IPS-20b (cell line): ENCODE data around the gene MYH16.
"Not testable (repeated sequence)": the region's sequence is repeated elsewhere in the genome, so short reads cannot be mapped to it uniquely, and the experiment has no call there.

ENCODE experiments used
- H3K27ac ChIP-seq: one replicate; pipeline ENCODE4 v1.5.1; 2013; ENCODE audit warnings: low read length
- H3K27me3 ChIP-seq: 2 replicates; pipeline ENCODE4 v1.6.1; 2013; ENCODE audit warnings: mild to moderate bottlenecking, low read length, inconsistent platforms; ENCODE audit not compliant: insufficient read depth
- H3K36me3 ChIP-seq: 2 replicates; pipeline ENCODE4 v1.6.1; 2013; ENCODE audit warnings: low read depth, mild to moderate bottlenecking, inconsistent platforms, low read length, moderate library complexity; ENCODE audit not compliant: insufficient read depth
- H3K4me1 ChIP-seq: 2 replicates; pipeline ENCODE4 v1.6.1; 2013; ENCODE audit warnings: mild to moderate bottlenecking, control low read depth, inconsistent platforms, low read length, moderate library complexity; ENCODE audit not compliant: insufficient read depth
- H3K4me3 ChIP-seq: 2 replicates; pipeline ENCODE4 v1.5.1; 2013; ENCODE audit warnings: mild to moderate bottlenecking, low read length, inconsistent platforms
- H3K9ac ChIP-seq: 2 replicates; pipeline ENCODE4 v1.6.1; 2013; ENCODE audit warnings: low read depth, mild to moderate bottlenecking, inconsistent platforms, low read length, moderate library complexity
- H3K9me3 ChIP-seq: 2 replicates; pipeline ENCODE4 v1.6.1; 2013; ENCODE audit warnings: mild to moderate bottlenecking, low read depth, low read length, inconsistent platforms; ENCODE audit not compliant: insufficient read depth

Gene MYH16

GRCh38 chr7:99260395-99260794 lies 12.2 kb upstream of the MYH16 start:
- no peaks in the 10 kb centered on the region for H3K9me3 ChIP-seq
- H3K9ac ChIP-seq, result no peak overlapping the region
- H3K27ac ChIP-seq, result no peak overlapping the region
- H3K36me3 ChIP-seq, result no peaks in the 10 kb centered on the region
- no peak overlapping the region for H3K4me3 ChIP-seq
- H3K27me3 ChIP-seq, result no peaks in the 10 kb centered on the region
- no peaks in the 10 kb centered on the region for H3K4me1 ChIP-seq

- Histone ChIP-seq H3K9ac (no peak overlapping the region), H3K27ac (no peak overlapping the region), H3K9me3 (no peaks in the 10 kb centered on the region), H3K4me1 (no peaks in the 10 kb centered on the region), H3K4me3 (no peak overlapping the region), H3K36me3 (no peaks in the 10 kb centered on the region), H3K27me3 (no peaks in the 10 kb centered on the region)
Observed at GRCh38 chr7:99261646-99262045, 11.0 kb upstream of the MYH16 start.

- Histone ChIP-seq H3K27me3 (no peaks in the 10 kb centered on the region), H3K36me3 (no peaks in the 10 kb centered on the region), H3K9ac (no peak overlapping the region), H3K4me1 (no peaks in the 10 kb centered on the region), H3K27ac (no peak overlapping the region), H3K4me3 (no peak overlapping the region), H3K9me3 (no peaks in the 10 kb centered on the region)
Observed at GRCh38 chr7:99265848-99266480, 6.7 kb upstream of the MYH16 start.

GRCh38 chr7:99267481-99267840 lies 5.2 kb upstream of the MYH16 start:
- Histone ChIP-seq H3K27ac (no peak overlapping the region), H3K9me3 (no peaks in the 10 kb centered on the region), H3K9ac (no peak overlapping the region), H3K36me3 (no peaks in the 10 kb centered on the region), H3K27me3 (no peaks in the 10 kb centered on the region), H3K4me3 (no peak overlapping the region), H3K4me1 (no peaks in the 10 kb centered on the region)

GRCh38 chr7:99267841-99268576 lies 4.6 kb upstream of the MYH16 start:
- Histone ChIP-seq H3K4me3 (no peak overlapping the region), H3K9ac (no peak overlapping the region), H3K27ac (no peak overlapping the region), H3K4me1 (no peaks in the 10 kb centered on the region), H3K36me3 (no peaks in the 10 kb centered on the region), H3K27me3 (no peaks in the 10 kb centered on the region), H3K9me3 (no peaks in the 10 kb centered on the region)

GRCh38 chr7:99268577-99268908 lies 4.1 kb upstream of the MYH16 start:
- H3K27me3 ChIP-seq, result no peaks in the 10 kb centered on the region
- no peak overlapping the region for H3K9ac ChIP-seq
- no peaks in the 10 kb centered on the region for H3K36me3 ChIP-seq
- no peak overlapping the region for H3K27ac ChIP-seq
- no peaks in the 10 kb centered on the region for H3K4me1 ChIP-seq
- H3K9me3 ChIP-seq, result no peaks in the 10 kb centered on the region
- H3K4me3 ChIP-seq, result no peak overlapping the region

- Histone ChIP-seq H3K27ac (no peak overlapping the region), H3K9ac (no peak overlapping the region), H3K4me1 (no peaks in the 10 kb centered on the region), H3K36me3 (no peaks in the 10 kb centered on the region), H3K27me3 (no peaks in the 10 kb centered on the region), H3K4me3 (no peak overlapping the region), H3K9me3 (no peaks in the 10 kb centered on the region)
Observed at GRCh38 chr7:99270702-99271101, 1.9 kb upstream of the MYH16 start.

GRCh38 chr7:99273561-99273960 lies 922 bp downstream of the MYH16 start:
- not testable (repeated sequence) for H3K27ac ChIP-seq, H3K36me3 ChIP-seq, H3K4me1 ChIP-seq, H3K9ac ChIP-seq, H3K9me3 ChIP-seq, H3K4me3 ChIP-seq, H3K27me3 ChIP-seq

- not testable (repeated sequence) for H3K27ac ChIP-seq, H3K9ac ChIP-seq, H3K27me3 ChIP-seq, H3K4me1 ChIP-seq, H3K4me3 ChIP-seq, H3K9me3 ChIP-seq, H3K36me3 ChIP-seq
Observed at GRCh38 chr7:99274908-99275307, 2.3 kb downstream of the MYH16 start.

- Histone ChIP-seq H3K36me3 (no peaks in the 10 kb centered on the region), H3K4me3 (no peak overlapping the region), H3K27me3 (no peaks in the 10 kb centered on the region), H3K9ac (no peak overlapping the region), H3K4me1 (no peaks in the 10 kb centered on the region), H3K27ac (no peak overlapping the region), H3K9me3 (no peaks in the 10 kb centered on the region)
Observed at GRCh38 chr7:99275496-99275895, 2.9 kb downstream of the MYH16 start.

GRCh38 chr7:99278180-99278579 lies 5.5 kb downstream of the MYH16 start:
- H3K27me3 ChIP-seq, result no peaks in the 10 kb centered on the region
- no peak overlapping the region for H3K27ac ChIP-seq
- no peaks in the 10 kb centered on the region for H3K4me1 ChIP-seq
- H3K9ac ChIP-seq, result no peak overlapping the region
- H3K9me3 ChIP-seq, result no peaks in the 10 kb centered on the region
- no peak overlapping the region for H3K4me3 ChIP-seq
- H3K36me3 ChIP-seq, result no peaks in the 10 kb centered on the region

- H3K27me3 ChIP-seq, H3K4me1 ChIP-seq, H3K9ac ChIP-seq, H3K27ac ChIP-seq, H3K36me3 ChIP-seq, H3K9me3 ChIP-seq, H3K4me3 ChIP-seq: not testable (repeated sequence)
Observed at GRCh38 chr7:99284165-99284564, 11.5 kb downstream of the MYH16 start.
